CD4-positive, alpha-beta T cell treated with Interleukin-17A for 4 hours (primary cell): Measurements from ENCODE around the gene HOXD8.

Experiments used
- DNase-seq: peaks from one replicate; pipeline ENCODE4 v3.0.0-alpha.2; 2020; ENCODE audit warnings: mixed read lengths

The HOXD8 gene

DNA sequence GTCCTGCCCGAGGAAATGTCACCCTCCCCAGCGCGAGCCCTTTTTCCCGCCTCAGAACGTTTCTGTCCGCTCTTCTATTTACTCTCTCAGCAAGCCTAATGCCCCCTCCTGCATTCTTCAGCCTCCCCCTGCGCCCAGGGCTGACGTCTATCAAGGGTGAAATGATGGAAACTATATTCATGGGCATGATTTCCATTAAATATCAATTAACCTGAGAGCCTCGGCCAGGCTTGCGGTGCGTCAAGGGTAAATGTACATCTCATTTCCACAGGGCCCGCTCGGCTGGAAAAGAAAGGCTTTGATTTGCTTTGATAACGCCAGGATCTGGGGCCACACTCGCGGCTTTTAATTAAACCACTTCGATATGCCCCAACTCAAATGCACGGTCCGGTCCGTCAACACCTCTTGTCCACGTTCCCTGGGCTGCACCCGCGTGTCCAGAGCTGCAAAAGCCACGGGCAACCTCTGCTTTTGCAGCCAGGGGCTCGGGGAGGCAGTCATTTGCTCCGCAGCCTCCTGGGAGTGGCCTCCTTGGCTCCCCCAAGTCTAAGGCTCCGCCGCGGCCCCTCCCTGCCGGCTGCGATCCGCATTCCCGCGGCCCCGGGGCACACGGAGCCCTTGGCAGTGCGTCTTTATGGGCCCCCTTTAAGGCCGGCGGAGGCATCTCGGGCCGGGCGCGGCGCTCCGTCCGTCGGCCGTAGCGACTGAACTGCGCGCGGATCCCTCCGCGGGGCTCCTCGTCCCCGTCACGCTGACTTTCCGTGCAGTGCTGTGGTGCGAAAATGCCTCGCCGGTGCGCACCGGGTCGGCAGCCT lies at the start of gene HOXD8:
Gene HOXD8 (plus strand): TSS at position 724 of the 815 bp plus-strand sequence. CDS start 662 bp downstream, outside the sequence.
- DNase-seq: no peak

DNA sequence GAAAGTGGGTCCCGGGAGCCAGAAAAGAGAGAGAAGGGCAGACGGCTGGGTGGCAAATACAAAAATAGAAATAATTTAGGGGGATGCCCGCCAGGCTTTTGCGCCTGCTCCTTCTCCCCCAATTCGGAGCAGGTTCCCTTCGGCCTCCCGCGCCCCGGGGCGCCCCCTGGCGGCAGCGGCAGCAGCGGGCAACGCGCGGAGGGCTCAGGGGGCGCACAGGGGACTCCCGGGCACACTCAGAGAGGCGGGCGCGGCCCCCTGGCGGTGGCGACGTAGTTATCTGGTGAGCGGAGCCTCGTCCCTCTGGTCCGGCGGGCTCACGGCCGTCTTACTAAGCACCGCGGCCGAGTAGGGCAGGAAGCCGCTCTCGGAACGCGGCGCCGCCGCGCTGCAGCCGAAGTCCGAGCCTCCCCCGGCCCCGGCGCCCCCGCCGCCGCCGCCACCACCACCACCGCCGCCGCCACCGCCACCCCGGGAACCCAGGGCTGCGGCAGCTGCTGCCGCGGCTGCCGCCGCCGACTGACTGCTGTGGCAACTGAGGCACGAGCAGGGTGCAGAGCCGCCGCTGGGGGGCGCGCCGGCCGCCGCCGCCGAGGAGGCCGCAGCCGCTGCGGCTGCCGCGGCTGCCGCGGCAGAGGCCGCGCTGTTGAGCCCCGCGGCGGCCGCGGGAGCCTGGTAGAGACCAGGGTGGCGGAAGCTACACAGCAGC lies 49.5 kb upstream of the HOXD8 start:
- DNase-seq: no peak

DNA sequence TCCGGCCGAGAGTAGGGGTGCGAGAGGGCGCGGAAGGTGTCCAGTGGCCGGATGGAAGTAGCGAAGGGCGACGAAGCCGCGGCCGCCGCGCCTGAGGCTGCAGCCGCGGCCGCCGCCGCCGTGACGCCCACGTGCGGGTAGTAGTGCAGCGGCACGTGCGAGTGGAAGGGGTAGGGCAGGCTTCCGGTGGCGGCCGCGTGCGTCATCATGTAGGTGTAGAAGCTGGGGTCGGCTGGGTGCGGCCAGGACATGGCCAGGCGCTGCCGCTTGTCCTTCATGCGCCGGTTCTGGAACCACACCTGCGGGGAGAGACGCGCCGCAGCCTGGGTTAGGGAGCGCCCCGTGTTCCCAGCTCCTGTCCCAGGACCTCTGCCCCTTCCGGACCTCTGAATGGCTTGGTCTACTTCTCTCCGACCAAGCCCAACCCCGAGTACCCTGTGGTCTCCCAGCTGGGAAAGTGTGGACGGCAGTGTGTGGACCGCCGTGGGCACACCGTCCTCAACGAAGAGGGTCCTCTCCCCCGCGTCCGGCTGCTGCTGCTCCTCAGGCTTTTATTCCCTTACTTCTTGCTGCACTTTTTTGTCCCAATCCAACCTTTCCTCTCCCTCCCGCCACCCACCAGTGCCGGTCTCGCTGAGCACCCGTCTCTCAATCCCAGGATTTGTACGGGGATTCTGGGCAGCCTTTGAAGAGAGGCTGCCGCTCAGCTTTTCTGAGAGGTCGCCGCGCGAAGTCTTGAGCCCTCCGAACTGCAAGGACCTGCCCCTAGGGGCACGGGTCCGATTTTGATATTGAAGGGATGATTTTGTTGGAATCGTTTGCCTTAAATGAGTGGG lies 48.7 kb upstream of the HOXD8 start:
- no peak for DNase-seq

DNA sequence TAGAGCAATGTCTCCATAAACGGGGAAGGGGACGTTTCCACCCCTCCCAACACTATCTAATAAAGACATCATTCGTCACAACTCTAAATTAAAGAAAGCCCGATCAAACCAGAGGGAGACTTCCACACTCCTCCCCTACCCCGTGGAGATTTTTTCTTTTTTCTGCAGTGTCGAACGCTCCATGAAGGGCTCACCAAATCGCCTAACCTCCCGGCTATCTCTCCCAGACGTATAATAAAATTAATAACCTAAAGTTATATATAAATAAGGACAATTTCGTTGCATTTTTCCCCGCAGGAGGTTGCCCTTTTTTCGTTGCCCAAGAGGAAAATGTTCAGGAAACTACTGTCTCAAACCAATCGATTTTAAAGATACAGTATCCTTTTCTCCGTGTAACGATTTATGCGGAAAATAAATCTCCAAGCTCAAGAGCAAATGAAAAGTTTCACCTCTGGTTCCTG lies 48.1 kb upstream of the HOXD8 start:
- DNase-seq: no peak

DNA sequence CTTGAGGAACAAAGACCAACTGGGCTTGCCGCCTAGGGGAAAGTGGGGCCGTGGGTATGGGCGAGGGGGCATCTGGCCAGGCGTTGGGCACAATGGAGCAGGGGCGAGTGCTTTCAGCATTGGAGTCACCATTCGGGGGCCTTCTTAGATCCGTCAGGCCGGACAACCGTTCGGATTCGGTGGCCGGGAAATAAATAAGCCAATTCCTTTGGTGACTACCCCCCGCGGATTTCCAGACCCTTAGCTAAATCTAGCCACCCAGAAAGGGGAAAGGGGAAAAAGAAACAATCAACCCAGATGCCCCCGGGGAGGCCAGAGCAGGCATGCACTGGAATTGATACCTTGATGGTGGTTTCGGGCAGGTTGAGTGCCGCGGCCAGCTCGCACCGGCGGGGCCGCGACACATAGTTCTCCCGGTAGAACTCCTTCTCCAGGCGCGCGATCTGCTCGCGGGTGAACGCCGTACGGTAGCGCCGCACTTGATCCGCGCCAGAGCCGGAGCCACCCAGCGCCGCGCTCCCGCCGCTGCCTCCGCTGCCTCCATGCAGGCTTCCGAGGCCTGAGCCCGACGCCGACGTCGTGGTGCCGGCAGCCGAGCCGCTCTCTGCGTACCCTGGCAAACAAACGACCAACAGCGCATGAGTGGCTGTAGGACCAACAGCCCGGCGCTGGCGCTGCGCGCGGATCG lies 47.5 kb upstream of the HOXD8 start:
- DNase-seq: no peak

GRCh38 chr2:176082525-176082823 lies 47.0 kb upstream of the HOXD8 start:
- no peak for DNase-seq

DNA sequence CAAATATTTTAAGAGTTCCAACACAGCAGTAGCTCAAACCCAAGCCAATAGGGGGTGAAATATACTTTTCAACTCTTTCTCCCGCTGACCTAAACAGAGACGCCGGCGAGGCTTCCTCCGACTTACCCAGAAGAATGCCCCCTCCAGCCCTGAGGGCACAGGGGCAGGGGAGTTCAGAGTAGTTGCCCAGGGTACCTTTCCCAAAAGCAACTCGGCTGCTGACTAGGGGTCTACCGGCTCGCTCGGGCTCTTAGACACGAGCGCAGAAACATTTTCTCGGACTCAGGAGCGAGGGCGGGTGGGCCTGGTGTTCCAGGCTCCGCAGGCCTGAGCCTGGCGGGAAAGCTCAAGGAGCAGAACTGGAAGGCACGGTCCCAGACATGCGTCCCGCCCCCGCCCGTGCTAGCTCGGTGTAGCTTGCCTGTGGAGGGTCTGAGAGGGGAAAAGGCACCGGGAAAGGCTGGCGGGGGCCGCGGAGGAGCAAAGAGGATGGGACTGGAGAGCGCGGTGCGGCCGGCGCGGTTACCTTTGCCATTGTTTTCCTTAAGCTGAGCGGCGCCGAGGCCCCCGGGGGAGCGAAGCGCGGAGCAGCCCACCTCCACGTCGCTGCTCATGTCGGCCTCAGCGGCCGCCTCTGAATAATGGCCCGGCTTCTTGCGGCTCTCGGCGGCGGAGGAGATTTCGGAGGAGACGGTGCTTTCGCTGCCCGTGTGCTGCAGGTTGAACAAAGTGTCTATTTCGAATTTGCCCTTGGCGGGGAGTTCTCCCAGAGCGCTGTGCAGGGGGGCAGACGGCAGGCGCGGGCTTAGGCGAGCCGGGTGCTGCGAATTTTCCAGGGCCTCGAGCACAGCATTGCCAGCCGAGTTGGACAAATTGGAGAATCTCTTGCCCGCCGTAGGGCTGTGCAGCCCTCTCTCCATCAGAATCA lies 46.4 kb upstream of the HOXD8 start:
- no peak for DNase-seq

GRCh38 chr2:176083796-176084261 lies 45.7 kb upstream of the HOXD8 start, which contains the start of gene EVX2:
EVX2 (minus strand) TSS chr2:176083962; CDS start chr2:176083776, 186 bp downstream.
- no peak for DNase-seq

GRCh38 chr2:176084611-176085119 lies 44.8 kb upstream of the HOXD8 start:
- no peak for DNase-seq

GRCh38 chr2:176085120-176085788 lies 44.3 kb upstream of the HOXD8 start:
- no peak for DNase-seq

DNA sequence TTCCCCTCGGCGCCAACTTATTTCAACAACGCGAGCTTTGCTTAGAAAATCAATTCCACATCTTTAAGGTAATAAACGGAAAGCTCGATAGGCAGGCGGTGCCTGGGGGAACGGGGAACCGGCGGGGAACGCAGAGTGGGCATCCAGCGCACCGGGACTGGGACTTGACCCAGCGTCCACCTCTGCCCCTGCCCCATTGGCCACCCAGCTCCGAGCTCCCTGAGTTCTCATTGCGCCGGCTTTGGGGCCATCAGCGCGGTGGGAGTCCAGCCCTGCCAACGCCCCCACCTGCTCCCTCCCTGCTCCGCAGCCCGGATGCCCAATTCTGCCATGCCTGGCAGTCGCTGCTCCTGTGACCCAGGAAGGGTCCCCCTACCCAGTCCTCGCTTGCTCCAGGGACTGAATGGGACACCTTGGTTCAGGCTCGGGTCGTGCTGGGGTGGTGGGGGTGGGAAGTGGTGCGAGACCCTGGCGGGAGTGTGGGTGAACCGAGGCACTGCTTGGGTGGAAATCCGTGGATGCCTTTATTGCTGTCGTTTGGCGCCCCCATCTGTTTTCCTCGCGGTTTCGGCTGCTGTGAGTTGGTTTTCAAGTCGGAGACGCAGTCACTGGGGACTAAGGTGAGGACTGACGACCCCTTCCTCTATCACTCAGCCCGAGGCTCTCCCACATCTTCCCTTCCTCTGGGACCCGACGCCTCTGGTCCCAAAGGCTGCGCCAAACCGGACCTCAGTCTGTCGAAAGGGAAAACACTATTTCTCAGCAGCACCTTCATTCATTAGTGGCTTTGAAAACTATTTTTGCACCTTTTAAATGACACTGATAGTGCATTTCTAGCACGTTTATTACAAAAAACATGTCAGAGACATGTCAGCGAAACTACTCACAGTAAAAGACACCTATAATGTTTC lies 43.4 kb upstream of the HOXD8 start:
- DNase-seq: no peak

GRCh38 chr2:176087330-176088047 lies 42.0 kb upstream of the HOXD8 start:
- DNase-seq: no peak

- DNase-seq: peak; percentile 27
Observed at GRCh38 chr2:176088048-176088936, 41.2 kb upstream of the HOXD8 start.

GRCh38 chr2:176088937-176089842 lies 40.3 kb upstream of the HOXD8 start:
- no peak for DNase-seq

DNA sequence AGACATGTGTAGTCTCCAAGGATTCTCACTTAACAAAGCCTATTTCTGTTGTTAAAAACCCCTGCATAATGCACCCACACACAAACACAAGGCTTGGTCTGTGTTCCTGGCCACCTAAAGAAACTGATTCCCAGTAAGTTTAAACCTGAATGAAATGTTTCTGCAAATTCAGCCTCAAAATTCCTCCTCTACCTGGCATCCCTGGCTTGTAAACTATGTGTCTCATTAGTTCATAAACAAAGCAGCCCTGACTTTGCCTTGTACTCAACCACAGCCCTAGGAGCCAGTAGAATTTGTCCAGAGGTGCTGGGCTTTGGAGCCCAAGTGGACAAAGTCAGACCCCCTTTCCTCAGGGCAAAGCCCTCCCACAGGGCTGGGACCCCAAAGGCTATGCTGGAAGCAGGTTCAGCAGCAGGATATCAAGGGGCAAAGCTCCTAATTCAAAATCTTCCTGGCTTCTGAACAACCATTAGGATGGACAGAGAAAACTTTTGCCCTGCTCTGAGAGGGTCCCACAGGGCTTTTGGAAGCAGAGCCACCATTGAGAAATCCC lies 39.6 kb upstream of the HOXD8 start:
- no peak for DNase-seq

DNA sequence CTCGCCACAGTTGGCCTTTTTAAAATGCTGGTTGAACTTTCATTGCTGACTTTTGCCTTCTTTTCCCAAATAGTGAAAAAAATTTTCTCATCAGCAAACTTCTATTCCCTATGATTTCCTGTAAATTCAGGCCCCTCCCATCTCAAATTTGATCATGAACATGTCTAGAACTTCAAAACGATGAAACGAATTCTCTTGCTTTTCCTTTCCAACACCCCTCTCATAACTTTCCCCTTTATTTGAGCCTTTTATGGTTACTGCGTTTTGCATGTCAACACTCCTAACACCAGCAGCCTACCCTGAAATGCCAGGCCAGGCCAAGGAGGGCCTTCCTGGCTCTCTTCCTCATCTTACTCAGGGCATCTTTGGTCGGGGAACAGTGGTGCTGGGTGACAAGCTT lies 38.6 kb upstream of the HOXD8 start:
- DNase-seq: no peak
